ENCODE measurements around the gene GH1.

DNA sequence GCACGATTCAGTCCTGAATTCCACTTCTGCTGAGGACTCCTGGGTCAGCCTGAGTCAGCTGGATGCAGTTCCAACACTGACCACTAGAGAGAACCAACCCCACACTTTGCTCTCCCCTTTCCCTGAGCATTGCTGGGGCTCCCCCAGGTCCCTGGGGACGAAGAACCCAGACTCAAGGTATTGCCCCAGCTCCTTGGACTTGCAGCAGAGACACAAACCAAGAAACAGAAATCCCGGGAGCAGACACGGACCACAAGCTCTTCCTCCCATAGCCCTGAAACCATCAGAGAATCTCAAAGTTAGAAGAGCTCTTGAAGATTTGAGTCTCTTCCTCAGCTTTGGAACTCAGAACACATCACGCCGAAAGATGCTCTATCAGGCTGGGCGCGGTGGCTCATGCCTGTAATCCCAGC lies 678 bp upstream of the GH1 start:
- TF ChIP-seq, protein P1, sequence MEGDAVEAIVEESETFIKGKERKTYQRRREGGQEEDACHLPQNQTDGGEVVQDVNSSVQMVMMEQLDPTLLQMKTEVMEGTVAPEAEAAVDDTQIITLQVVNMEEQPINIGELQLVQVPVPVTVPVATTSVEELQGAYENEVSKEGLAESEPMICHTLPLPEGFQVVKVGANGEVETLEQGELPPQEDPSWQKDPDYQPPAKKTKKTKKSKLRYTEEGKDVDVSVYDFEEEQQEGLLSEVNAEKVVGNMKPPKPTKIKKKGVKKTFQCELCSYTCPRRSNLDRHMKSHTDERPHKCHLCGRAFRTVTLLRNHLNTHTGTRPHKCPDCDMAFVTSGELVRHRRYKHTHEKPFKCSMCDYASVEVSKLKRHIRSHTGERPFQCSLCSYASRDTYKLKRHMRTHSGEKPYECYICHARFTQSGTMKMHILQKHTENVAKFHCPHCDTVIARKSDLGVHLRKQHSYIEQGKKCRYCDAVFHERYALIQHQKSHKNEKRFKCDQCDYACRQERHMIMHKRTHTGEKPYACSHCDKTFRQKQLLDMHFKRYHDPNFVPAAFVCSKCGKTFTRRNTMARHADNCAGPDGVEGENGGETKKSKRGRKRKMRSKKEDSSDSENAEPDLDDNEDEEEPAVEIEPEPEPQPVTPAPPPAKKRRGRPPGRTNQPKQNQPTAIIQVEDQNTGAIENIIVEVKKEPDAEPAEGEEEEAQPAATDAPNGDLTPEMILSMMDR (IDR thresholded peaks at IDR 0.05): peak in 6 of 7 experiments; percentile 86 to 98 (median 93)
- no peak for TF ChIP-seq POLR2A (IDR thresholded peaks at IDR 0.05)
